Right atrium auricular region (tissue), 2 donors: Measurements from ENCODE around the gene PARP3. TPM values are rescaled to one million over a fixed set of nuclear protein-coding genes. Genes with fewer than 3 reads are reported as not detected.
"Not testable (repeated sequence)": the region's sequence is repeated elsewhere in the genome, so short reads cannot be mapped to it uniquely, and the experiment has no call there.

Experiments
- DNase-seq: peaks from one replicate; pipeline ENCODE4 v3.0.0-alpha.2; 2019; ENCODE audit warnings: low spot score
- H3K27ac ChIP-seq, 2 donors: fragments of 200-600 bp; sonication (generic); 1 replicate in 1 of 2; 2 replicates in 1 of 2; pipeline ENCODE4 v1.5.1; 2016 to 2019
- H3K27me3 ChIP-seq, 2 donors: fragments of 200-600 bp; sonication (generic); one replicate each; pipeline versions ENCODE4 v1.5.1 to v1.6.0; 2017 to 2019
- H3K36me3 ChIP-seq: fragments of 200-600 bp; sonication (generic); one replicate; pipeline ENCODE4 v1.5.1; 2016
- H3K4me1 ChIP-seq, 2 donors: fragments of 200-600 bp; sonication (generic); one replicate each; pipeline versions ENCODE4 v1.5.1 to v1.6.0; 2017 to 2019
- H3K4me3 ChIP-seq, 2 donors: fragments of 200-600 bp; sonication (generic); 1 replicate in 1 of 2; 2 replicates in 1 of 2; pipeline ENCODE4 v1.5.1; 2017 to 2019; ENCODE audit warnings: mild to moderate bottlenecking in 1 of 2, moderate library complexity in 1 of 2
- H3K9me3 ChIP-seq, 2 donors: fragments of 200-600 bp; sonication (generic); one replicate each; pipeline ENCODE4 v1.5.1; 2019
- total RNA-seq, 2 donors: library from RNA; depleted of rRNA; stranded (reverse); fragments of >200 nt; gene quantifications; one replicate each; pipeline ENCODE4 v1.1.0, GENCODE V29; 2016
- TF ChIP-seq, protein P1 (sequence below), 2 donors: fragments of 200-600 bp; sonication (generic); IDR thresholded peaks; one replicate each; pipeline ENCODE4 v1.5.1; 2019; ENCODE audit warnings: antibody characterized with exemption in 2 of 2

The PARP3 gene
- total RNA-seq, 2 donors from 2014 or later, result 9.8 to 12.8 TPM

DNA sequence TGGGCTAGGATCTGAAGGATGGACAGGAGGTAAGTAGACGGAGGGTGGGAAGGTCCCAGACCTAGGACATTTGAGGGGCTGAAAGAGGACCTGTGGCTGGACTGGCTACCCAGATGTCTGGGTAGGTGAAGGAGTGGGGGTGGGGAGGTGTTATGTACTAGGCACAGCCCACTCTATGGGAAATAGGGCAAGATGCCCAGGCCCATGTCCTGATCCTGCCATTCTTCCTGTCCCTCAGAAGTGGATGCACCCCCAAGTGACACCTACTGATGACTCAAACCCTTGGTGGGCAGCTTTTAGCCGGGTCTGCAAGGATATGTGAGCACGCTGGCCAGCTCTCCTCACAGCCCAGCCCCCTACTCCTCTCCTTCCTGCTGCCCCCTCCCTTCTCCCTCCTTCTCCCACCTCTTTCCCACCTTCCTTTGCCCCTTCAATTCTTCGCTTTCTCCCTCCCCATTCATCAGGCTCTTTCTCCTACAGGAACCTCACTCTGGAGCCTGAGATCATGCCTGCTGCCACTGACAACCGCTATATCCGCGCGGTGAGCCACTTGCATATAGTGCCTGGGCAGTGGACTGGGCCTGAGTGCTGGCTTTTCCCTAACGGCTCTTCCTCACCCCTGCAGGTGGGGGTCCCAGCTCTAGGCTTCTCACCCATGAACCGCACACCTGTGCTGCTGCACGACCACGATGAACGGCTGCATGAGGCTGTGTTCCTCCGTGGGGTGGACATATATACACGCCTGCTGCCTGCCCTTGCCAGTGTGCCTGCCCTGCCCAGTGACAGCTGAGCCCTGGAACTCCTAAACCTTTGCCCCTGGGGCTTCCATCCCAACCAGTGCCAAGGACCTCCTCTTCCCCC is 46.4 kb downstream of the PARP3 start:
- TF ChIP-seq, protein P1, sequence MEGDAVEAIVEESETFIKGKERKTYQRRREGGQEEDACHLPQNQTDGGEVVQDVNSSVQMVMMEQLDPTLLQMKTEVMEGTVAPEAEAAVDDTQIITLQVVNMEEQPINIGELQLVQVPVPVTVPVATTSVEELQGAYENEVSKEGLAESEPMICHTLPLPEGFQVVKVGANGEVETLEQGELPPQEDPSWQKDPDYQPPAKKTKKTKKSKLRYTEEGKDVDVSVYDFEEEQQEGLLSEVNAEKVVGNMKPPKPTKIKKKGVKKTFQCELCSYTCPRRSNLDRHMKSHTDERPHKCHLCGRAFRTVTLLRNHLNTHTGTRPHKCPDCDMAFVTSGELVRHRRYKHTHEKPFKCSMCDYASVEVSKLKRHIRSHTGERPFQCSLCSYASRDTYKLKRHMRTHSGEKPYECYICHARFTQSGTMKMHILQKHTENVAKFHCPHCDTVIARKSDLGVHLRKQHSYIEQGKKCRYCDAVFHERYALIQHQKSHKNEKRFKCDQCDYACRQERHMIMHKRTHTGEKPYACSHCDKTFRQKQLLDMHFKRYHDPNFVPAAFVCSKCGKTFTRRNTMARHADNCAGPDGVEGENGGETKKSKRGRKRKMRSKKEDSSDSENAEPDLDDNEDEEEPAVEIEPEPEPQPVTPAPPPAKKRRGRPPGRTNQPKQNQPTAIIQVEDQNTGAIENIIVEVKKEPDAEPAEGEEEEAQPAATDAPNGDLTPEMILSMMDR (IDR thresholded peaks at IDR 0.05), result no peak
- Histone ChIP-seq H3K4me3 (no peak overlapping the region), H3K9me3 (no peaks in the 10 kb centered on the region), H3K36me3 (peaks cover 21% of the 10 kb centered on the region), H3K27ac (no peak overlapping the region), H3K4me1 (peaks cover 0 to 12% of the 10 kb centered on the region in 2 donors), H3K27me3 (no peaks in the 10 kb centered on the region)
- no peak for DNase-seq

DNA sequence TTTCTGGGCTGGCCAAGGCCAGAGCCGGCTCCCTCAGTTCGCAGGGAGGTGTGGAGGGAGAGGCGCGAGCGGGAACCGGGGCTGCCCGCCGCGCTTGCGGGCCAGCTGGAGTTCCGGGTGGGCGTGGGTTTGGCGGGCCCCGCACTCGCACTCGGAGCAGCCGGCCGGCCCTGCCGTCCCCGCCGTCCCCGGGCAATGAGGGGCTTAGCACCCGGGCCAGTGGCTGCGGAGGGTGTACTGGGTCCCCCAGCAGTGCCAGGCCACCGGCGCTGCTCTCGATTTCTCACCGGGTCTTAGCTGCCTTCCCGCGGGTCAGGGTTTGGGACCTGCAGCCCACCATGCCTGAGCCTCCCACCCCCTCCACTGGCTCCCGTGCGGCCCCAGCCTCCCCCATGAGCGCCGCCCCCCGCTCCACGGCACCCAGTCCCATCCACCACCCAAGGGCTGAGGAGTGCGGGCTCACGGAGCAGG is 48.4 kb downstream of the PARP3 start:
- Histone ChIP-seq H3K36me3 (peaks cover 35% of the 10 kb centered on the region), H3K4me1 (peaks cover 0 to 19% of the 10 kb centered on the region in 2 donors)
- not testable (repeated sequence) for DNase-seq, H3K9me3 ChIP-seq, H3K4me3 ChIP-seq, H3K27me3 ChIP-seq, H3K27ac ChIP-seq

DNA sequence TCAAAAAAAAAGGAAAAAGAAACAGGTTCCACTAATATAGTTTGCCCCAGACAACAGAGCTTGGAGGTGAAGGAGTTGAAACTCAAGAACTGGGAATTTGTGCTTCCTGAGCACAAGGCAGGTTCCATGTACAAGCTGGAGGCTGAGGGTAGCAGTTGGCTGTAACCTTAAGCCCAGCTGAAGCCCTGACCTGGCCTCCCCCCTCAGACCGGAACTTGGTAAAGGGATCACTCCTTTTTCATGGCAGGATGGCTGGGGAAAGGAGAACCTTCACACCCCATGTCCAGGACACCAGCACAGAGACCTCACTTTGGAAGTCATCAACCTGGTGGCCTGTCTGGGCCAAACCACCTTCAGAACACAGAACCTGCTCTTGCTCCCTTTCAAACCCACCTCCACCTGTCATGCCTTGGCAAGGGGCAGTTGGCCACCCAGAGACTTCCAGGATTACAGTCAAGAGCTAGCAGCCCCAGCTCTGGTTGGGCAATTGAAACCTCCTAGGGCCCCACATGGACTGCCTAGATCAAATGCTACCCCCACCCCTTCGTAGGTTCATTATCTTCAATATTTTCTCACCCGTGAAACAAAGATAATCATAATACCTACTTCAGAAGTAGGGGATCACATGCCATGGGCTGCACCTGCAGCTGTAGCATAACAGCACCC is 50.0 kb downstream of the PARP3 start:
- Histone ChIP-seq H3K27ac (no peak overlapping the region), H3K9me3 (no peaks in the 10 kb centered on the region), H3K36me3 (peaks cover 35% of the 10 kb centered on the region), H3K4me1 (peaks cover 0 to 19% of the 10 kb centered on the region in 2 donors), H3K4me3 (no peak overlapping the region), H3K27me3 (no peaks in the 10 kb centered on the region)
- no peak for DNase-seq
- TF ChIP-seq, protein P1 (IDR thresholded peaks at IDR 0.05), result no peak

DNA sequence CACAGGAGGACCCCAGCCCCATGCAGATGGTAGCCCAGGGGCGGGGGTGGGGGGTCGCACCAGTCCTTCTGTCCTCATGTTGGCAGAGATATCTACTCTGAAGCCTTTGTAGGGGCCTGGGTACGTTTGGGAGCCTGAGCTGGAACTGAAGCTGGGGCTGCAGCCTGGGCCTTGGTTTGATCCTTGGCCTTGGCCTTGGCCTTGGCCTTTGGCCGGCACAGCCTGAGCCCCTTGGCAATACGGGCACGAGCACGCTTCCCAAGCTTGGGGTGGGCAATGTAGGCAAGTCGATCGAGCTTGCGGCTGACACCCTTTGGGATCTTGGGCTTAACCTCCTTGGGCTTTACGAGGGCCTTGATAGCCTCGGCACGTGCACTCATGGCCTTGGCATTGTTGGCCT is 51.5 kb downstream of the PARP3 start:
- Histone ChIP-seq H3K4me1 (peaks cover 0 to 19% of the 10 kb centered on the region in 2 donors), H3K36me3 (peaks cover 35% of the 10 kb centered on the region)
- H3K9me3 ChIP-seq, H3K27me3 ChIP-seq, H3K4me3 ChIP-seq, H3K27ac ChIP-seq, DNase-seq: not testable (repeated sequence)

DNA sequence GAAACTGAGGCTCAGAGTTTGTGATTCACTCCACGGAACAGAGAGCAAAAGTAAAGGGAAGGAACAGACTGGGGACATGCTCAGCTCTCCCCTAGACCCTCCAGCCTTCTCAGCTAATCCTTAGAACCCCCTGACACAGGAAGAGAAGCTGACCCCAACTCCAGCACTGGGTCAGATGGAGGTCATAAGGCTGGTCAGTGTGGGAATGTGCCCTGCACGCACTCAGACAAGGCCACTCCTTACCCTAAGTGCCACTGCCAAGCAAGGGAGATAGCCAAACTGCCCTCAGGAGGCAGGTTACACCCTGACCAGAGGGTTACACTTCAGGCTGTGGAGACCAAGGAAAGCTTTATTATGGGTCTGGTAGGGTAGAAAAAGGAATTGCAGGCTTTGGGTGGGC is 52.4 kb downstream of the PARP3 start:
- no peaks in the 10 kb centered on the region for H3K9me3 ChIP-seq
- peak overlapping the region in 1 of 2 donors; percentile 90 for H3K27ac ChIP-seq
- TF ChIP-seq, protein P1 (IDR thresholded peaks at IDR 0.05), result no peak
- H3K4me1 ChIP-seq, result peaks cover 0 to 17% of the 10 kb centered on the region in 2 donors
- H3K27me3 ChIP-seq, result no peaks in the 10 kb centered on the region
- peak overlapping the region; percentile 78 to 84 for H3K4me3 ChIP-seq
- peaks cover 35% of the 10 kb centered on the region for H3K36me3 ChIP-seq
- no peak for DNase-seq

DNA sequence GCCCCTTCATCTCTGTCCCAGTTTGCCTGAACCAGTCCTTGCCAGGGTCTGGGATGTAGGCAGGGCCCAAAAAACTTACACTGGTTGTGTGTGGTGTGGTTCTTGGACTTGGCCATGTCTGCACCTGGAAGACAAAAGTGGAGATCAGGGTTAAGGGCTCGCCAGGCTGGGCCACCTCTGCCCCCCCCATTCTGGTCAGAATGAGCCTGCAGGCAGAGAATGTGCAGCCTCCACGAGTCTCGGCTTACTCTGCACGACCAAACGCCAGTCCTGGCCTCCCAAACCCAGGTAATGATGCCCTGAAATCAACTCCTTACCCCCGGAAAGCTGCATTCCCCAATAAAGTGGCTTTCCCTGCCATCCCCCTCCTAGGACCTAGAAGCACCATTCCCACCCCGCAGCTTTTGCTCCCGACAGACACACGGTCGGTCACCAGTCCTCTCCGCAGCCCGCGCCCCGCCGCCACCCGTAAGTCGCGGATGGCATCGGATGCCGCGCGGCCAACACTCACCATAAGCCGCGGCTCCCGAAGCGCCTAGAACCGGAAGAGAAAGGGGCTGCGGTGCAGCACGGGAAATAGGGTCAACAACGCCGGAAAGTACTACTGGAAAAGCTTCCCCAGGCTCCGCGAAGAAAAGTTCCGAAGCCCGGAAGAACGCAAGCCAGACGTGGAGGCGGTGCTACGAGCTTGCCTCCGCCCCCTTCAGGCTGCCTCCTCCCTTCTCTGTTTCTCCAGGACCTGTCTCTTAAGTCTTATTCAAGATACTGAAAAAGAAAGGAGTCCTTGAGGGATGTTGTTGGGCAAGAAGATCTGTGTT is 53.4 kb downstream of the PARP3 start, which contains the start of gene RPL29:
RPL29 (minus strand) TSS at position 550 of the 818 bp plus-strand sequence; CDS start at position 116, 434 bp downstream.
- peaks cover 0 to 16% of the 10 kb centered on the region in 2 donors for H3K4me1 ChIP-seq
- H3K27ac ChIP-seq, result peak within 1 kb of the TSS; percentile 78 to 90
- TF ChIP-seq, protein P1 (IDR thresholded peaks at IDR 0.05), result peak in 1 of 2 donors; percentile 64
- H3K4me3 ChIP-seq, result peak within 1 kb of the TSS; percentile 78 to 84
- H3K27me3 ChIP-seq, result no peaks in the 10 kb centered on the region
- no peaks in the 10 kb centered on the region for H3K9me3 ChIP-seq
- peaks cover 35% of the 10 kb centered on the region for H3K36me3 ChIP-seq
- DNase-seq, result peak; percentile 95
